K562 (cell line): ENCODE measurements around the gene DIPK1A. TPM values are rescaled to one million over a fixed set of nuclear protein-coding genes. Genes with fewer than 3 reads are reported as not detected.
A peak's percentile ranks its signal among the peaks of the same experiment; 100 is the strongest.

ENCODE experiments used
- BDP1 ChIP-seq: IDR thresholded peaks from 3 replicates; pipeline ENCODE4 v1.6.1; 2011; ENCODE audit not compliant: insufficient read length, insufficient read depth
- BRD4 ChIP-seq: fragments of 200-600 bp; sonication (generic); IDR thresholded peaks from 2 replicates; pipeline ENCODE4 v1.6.1; 2017; ENCODE audit warnings: inconsistent platforms
- CREM ChIP-seq: IDR thresholded peaks from 2 replicates; pipeline ENCODE4 v1.6.1; 2014; ENCODE audit warnings: antibody characterized with exemption, low read depth
- CTBP1 ChIP-seq: fragments of 450-650 bp; IDR thresholded peaks from 2 replicates; pipeline ENCODE4 v1.6.1; 2016; ENCODE audit warnings: borderline replicate concordance
- DIDO1 ChIP-seq: fragments of 450-650 bp; IDR thresholded peaks from 2 replicates; pipeline ENCODE4 v1.6.1; 2016; ENCODE audit warnings: low read depth, missing biosample characterization, missing genetic modification characterization
- ELF2 ChIP-seq: fragments of 250-450 bp; sonication (Bioruptor Pico); IDR thresholded peaks from 2 replicates; pipeline ENCODE4 v1.5.0; 2021; ENCODE audit warnings: mild to moderate bottlenecking
- MCM2 ChIP-seq: fragments of 450-650 bp; IDR thresholded peaks from 2 replicates; pipeline ENCODE4 v1.6.1; 2017; ENCODE audit warnings: low read depth, mild to moderate bottlenecking
- MEF2D ChIP-seq: conservative IDR thresholded peaks from 2 replicates; pipeline ENCODE4 v1.6.1; 2016; ENCODE audit warnings: low read depth, missing genetic modification characterization, missing compliant biosample characterization
- NBN ChIP-seq: fragments of 450-650 bp; IDR thresholded peaks from 2 replicates; pipeline ENCODE4 v1.6.1; 2016; ENCODE audit warnings: low read depth, mild to moderate bottlenecking
- NR1H2 ChIP-seq: sonication (generic); formaldehyde crosslinking; IDR thresholded peaks from 2 replicates; pipeline ENCODE4 v1.4.0; 2020; ENCODE audit warnings: mild to moderate bottlenecking, missing genetic modification reagents
- POLR2A ChIP-seq: fragments of 450-650 bp; conservative IDR thresholded peaks from 2 replicates; pipeline ENCODE4 v1.6.1; 2016
- POLR2AphosphoS5 ChIP-seq: IDR thresholded peaks from 2 replicates; pipeline ENCODE4 v1.6.1; 2011; ENCODE audit warnings: mild to moderate bottlenecking, low read depth, low read length, moderate library complexity; ENCODE audit not compliant: control insufficient read depth, insufficient read depth
- POLR3G ChIP-seq: IDR thresholded peaks from 2 replicates; pipeline ENCODE4 v1.6.1; 2011; ENCODE audit not compliant: insufficient read length, insufficient replicate concordance; ENCODE audit errors: extremely low read depth
- PTTG1 ChIP-seq: fragments of 450-650 bp; IDR thresholded peaks from 2 replicates; pipeline ENCODE4 v1.6.1; 2016; ENCODE audit warnings: low read depth, mild to moderate bottlenecking, missing genetic modification characterization, missing compliant biosample characterization
- SAP30 ChIP-seq: fragments of 200-600 bp; sonication (generic); IDR thresholded peaks from 2 replicates; pipeline ENCODE4 v1.6.1; 2012; ENCODE audit warnings: borderline replicate concordance, low read depth, mild to moderate bottlenecking, moderate library complexity, low read length, control low read depth, inconsistent platforms; ENCODE audit not compliant: insufficient read depth, poor library complexity, severe bottlenecking
- SP2 ChIP-seq: IDR thresholded peaks from 2 replicates; pipeline ENCODE4 v1.6.1; 2011; ENCODE audit warnings: mild to moderate bottlenecking, low read depth, low read length, moderate library complexity; ENCODE audit not compliant: poor library complexity, severe bottlenecking; ENCODE audit errors: extremely low read depth
- STAG1 ChIP-seq: sonication (generic); formaldehyde crosslinking; IDR thresholded peaks from 2 replicates; pipeline ENCODE4 v1.5.0; 2020; ENCODE audit warnings: missing genetic modification reagents, borderline replicate concordance
- TAL1 ChIP-seq: fragments of 450-650 bp; IDR thresholded peaks from 2 replicates; pipeline ENCODE4 v1.6.1; 2016; ENCODE audit warnings: mild to moderate bottlenecking
- TCF3 ChIP-seq: sonication (generic); formaldehyde crosslinking; IDR thresholded peaks from 2 replicates; pipeline ENCODE4 v1.4.0; 2020; ENCODE audit warnings: mild to moderate bottlenecking, missing genetic modification reagents
- XRCC5 ChIP-seq: fragments of 200-400 bp; formaldehyde crosslinking; IDR thresholded peaks from 2 replicates; pipeline ENCODE4 v1.6.1; 2017; ENCODE audit warnings: low read depth, mild to moderate bottlenecking, low read length
- ZNF212 ChIP-seq: fragments of 450-650 bp; formaldehyde crosslinking; IDR thresholded peaks from 2 replicates; pipeline ENCODE4 v1.4.0; 2020; ENCODE audit warnings: mild to moderate bottlenecking
- ZNF561 ChIP-seq: fragments of 450-650 bp; formaldehyde crosslinking; conservative IDR thresholded peaks from 2 replicates; pipeline ENCODE4 v1.4.0; 2020; ENCODE audit warnings: mild to moderate bottlenecking, moderate library complexity
- polyA plus RNA-seq, 8 experiments: library from polyadenylated mRNA; depleted of rRNA in 4 of 8; stranded (reverse) in 5 of 8; unstranded in 3 of 8; fragments of >200 nt; fragmentation: Nextera tagmentation in 2 of 8; fragmentation: Illumina TruSeq in 1 of 8; extraction: Ambion mirVana in 2 of 8; extraction: Trizol in 1 of 8; gene quantifications; 2 replicates each; pipeline versions ENCODE4 v1.2.1 to v1.2.3, GENCODE V29; 2011 to 2014; ENCODE audit warnings: inconsistent platforms in 1 of 8, missing spikeins in 1 of 8
- total RNA-seq, 7 experiments: library from RNA; depleted of rRNA in 6 of 7; stranded (reverse); fragments of >200 nt in 6 of 7; fragmentation: Illumina TruSeq in 2 of 7; extraction: Trizol in 2 of 7; gene quantifications; 2 replicates each; pipeline versions ENCODE4 v1.2.1 to v1.2.3, GENCODE V29; 2011 to 2021; ENCODE audit warnings: low replicate concordance in 1 of 7
- TF ChIP-seq, protein P1 (sequence below): fragments of 450-650 bp; formaldehyde crosslinking; conservative IDR thresholded peaks from 2 replicates; pipeline ENCODE4 v1.4.0; 2022; ENCODE audit warnings: mild to moderate bottlenecking, missing genetic modification characterization
- TF ChIP-seq, protein P2 (sequence below): fragments of 450-650 bp; IDR thresholded peaks from 2 replicates; pipeline ENCODE4 v1.6.1; 2016; ENCODE audit warnings: missing biosample characterization, missing genetic modification characterization
- TF ChIP-seq, protein P3 (sequence below): fragments of 450-650 bp; formaldehyde crosslinking; IDR thresholded peaks from 2 replicates; pipeline ENCODE4 v1.4.0; 2020; ENCODE audit warnings: mild to moderate bottlenecking, mixed read lengths
- TF ChIP-seq, protein P4 (sequence below): sonication (generic); formaldehyde crosslinking; IDR thresholded peaks from 2 replicates; pipeline ENCODE4 v1.9.0; 2022; ENCODE audit warnings: mild to moderate bottlenecking, missing genetic modification reagents

Gene DIPK1A
- total and polyA plus RNA-seq, 9 of the 15 experiments (the other 6 are each of a cell fraction or from before 2014, with no cell fraction given): 0.54 to 2.5 (median 1.3) TPM

DNA sequence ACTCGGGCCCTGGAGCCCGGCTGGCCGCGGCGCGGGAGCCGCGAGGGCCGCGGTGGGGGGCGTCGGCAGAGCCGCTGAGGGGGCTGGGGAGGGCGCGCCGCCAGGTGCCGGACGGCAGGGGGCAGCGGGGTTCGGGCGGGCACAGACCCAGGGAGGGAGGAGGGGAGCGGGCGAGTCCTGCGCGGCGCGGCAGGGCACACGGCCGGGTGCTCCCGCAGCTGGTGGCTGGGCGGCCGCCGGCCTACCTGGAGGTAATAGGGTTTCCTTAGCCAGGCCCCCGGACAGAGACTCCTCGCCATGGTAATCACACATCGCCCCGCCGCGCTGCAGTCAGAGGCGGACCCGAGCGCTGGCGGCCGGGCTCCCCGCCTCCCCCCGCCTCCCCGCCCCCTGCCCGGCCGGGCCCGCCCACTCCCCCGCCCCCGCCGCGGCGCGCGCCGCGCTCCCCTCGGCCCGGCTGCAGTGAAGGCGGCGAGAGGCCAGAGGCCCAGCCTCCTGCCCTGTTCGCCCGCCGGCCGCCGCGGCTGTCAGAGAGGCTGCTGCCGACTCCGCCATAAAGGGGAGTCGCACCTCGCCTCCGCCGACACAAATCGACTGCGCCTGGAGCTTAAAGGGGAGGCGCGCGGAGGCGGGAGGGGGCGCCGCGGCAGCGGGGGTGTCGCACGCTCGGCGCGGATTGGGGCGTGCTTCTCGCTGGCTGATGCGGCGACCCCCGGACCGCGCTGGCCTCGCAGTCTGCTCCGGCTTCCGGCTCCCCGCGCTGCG lies at the start of gene DIPK1A (continued):
- TF ChIP-seq, protein P1, sequence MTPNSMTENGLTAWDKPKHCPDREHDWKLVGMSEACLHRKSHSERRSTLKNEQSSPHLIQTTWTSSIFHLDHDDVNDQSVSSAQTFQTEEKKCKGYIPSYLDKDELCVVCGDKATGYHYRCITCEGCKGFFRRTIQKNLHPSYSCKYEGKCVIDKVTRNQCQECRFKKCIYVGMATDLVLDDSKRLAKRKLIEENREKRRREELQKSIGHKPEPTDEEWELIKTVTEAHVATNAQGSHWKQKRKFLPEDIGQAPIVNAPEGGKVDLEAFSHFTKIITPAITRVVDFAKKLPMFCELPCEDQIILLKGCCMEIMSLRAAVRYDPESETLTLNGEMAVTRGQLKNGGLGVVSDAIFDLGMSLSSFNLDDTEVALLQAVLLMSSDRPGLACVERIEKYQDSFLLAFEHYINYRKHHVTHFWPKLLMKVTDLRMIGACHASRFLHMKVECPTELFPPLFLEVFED (CRISPR knock-in tag): no peak
- TF ChIP-seq, protein P2, sequence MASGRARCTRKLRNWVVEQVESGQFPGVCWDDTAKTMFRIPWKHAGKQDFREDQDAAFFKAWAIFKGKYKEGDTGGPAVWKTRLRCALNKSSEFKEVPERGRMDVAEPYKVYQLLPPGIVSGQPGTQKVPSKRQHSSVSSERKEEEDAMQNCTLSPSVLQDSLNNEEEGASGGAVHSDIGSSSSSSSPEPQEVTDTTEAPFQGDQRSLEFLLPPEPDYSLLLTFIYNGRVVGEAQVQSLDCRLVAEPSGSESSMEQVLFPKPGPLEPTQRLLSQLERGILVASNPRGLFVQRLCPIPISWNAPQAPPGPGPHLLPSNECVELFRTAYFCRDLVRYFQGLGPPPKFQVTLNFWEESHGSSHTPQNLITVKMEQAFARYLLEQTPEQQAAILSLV: no peak
- TF ChIP-seq BRD4: no peak
- TF ChIP-seq NR1H2 (CRISPR knock-in tag): no peak; the same call in 1 of the 2 replicates
- no peak for TF ChIP-seq XRCC5
- TF ChIP-seq STAG1 (CRISPR knock-in tag): no peak
- TF ChIP-seq SP2: no peak
- TF ChIP-seq TAL1: no peak
- peak; percentile 60; the same call in 1 of the 2 replicates for TF ChIP-seq POLR2A
- no peak for TF ChIP-seq MCM2
- TF ChIP-seq CREM: peak; percentile 7; the same call in 1 of the 2 replicates
- TF ChIP-seq, protein P3, sequence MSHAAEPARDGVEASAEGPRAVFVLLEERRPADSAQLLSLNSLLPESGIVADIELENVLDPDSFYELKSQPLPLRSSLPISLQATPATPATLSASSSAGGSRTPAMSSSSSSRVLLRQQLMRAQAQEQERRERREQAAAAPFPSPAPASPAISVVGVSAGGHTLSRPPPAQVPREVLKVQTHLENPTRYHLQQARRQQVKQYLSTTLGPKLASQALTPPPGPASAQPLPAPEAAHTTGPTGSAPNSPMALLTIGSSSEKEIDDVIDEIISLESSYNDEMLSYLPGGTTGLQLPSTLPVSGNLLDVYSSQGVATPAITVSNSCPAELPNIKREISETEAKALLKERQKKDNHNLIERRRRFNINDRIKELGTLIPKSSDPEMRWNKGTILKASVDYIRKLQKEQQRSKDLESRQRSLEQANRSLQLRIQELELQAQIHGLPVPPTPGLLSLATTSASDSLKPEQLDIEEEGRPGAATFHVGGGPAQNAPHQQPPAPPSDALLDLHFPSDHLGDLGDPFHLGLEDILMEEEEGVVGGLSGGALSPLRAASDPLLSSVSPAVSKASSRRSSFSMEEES: no peak
- TF ChIP-seq ZNF212 (CRISPR knock-in tag): no peak
- no peak for TF ChIP-seq POLR3G
- TF ChIP-seq CTBP1: peak; percentile 83
- TF ChIP-seq MEF2D (tag): no peak
- TF ChIP-seq POLR2AphosphoS5: peak; percentile 61; the same call in 1 of the 2 replicates
- TF ChIP-seq PTTG1 (tag): no peak
- no peak for TF ChIP-seq DIDO1 (tag)
- no peak for TF ChIP-seq ELF2 (CRISPR knock-in tag)
- TF ChIP-seq, protein P4, sequence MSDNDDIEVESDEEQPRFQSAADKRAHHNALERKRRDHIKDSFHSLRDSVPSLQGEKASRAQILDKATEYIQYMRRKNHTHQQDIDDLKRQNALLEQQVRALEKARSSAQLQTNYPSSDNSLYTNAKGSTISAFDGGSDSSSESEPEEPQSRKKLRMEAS (CRISPR knock-in tag): no peak
- TF ChIP-seq SAP30: no peak
- no peak for TF ChIP-seq NBN
- TF ChIP-seq BDP1: no peak
- TF ChIP-seq TCF3 (CRISPR knock-in tag): no peak
- no peak for TF ChIP-seq ZNF561
